Measurements from ENCODE around the gene TMEM163. TPM values are rescaled to one million over a fixed set of nuclear protein-coding genes. Genes with fewer than 3 reads are reported as not detected.

TMEM163 gene
- total RNA-seq, 4 donors from 2014 or later, result 0.27 to 4.7 (median 1.1) TPM

DNA sequence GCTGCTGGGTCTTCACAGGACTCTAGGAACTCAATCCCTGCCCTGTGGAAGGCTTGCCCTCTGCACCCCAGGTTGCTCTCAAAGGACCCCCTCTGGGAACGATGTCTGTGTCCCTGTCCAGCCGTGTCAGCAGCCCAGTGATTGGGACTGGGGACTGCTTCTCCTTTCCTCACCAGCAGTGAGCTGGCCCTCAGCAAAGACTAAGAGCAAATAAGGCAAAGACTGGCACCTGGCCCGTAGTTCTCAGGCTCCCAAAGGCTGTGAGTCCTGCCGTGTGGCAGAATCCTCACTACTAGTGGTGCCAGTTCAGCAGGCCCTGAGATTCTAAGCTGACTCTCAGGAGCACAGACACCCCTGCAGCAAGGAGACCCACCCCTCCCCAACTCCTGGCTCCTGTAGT is 47.8 kb downstream of the TMEM163 start:
- H3K27ac ChIP-seq, result no peak overlapping the region
- DNase-seq, result peak; percentile 37 to 46
- 29 to 31% methylated on average over 4 of the region's 4 CpGs for WGBS, 2 donors

DNA sequence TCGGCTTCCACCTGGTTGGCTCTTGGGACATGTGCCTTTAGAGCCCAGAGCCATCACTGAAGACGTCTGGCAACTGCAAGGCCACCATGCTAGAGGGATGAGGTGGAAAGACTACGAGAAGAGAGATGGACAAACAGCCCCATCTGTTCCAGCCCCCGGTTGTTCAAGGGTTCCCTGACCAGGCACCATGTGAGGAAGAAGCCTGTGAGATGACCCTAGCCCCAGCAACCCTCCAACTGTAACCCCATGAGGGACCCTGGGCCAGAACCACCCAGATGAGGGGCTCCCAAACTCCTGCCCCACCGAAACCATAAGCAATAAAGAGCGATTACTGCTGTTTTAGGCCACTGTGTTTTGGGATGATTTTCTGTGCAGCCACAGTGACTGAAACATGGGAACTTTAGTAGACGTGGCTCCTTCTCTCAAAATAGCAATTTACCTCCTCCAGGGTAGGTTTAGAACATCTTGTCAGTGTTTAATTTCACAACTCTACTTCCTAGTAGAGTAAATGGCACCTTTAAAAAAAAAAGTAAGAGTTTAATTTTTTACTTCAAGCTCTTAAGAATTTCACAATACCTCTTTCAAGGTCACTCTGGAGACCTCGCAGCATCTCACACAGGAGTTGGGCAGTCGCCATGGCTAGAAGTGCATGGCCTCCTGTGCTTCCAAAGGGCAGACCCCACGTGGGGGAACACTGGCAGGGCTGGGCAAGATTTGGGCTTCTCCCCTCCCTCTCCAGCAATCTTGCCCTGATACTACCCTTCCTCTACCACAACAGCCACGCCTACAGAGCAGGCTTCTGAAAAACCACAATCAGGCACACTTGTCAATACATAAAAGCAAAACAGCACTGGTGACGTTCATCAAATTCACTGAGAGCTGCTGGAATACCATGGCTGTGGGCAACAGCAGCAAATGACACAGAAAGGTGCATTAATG is 48.8 kb downstream of the TMEM163 start:
- no peaks in the 10 kb centered on the region for H3K27me3 ChIP-seq

More for the DNA sequence above, 47.8 kb downstream of the TMEM163 start:
- Histone ChIP-seq H3K4me1 (peaks cover 0 to 7% of the 10 kb centered on the region in 2 donors), H3K27me3 (no peaks in the 10 kb centered on the region), H3K4me3 (replicated peaks in 1 of 3) (no peak overlapping the region), H3K9me3 (no peaks in the 10 kb centered on the region), H3K36me3 (no peaks in the 10 kb centered on the region)
- intact Hi-C loops (cut with DNase I), result no loop called here
- no peak for TF ChIP-seq POLR2A (IDR thresholded peaks at IDR 0.05)
- TF ChIP-seq, protein P1, sequence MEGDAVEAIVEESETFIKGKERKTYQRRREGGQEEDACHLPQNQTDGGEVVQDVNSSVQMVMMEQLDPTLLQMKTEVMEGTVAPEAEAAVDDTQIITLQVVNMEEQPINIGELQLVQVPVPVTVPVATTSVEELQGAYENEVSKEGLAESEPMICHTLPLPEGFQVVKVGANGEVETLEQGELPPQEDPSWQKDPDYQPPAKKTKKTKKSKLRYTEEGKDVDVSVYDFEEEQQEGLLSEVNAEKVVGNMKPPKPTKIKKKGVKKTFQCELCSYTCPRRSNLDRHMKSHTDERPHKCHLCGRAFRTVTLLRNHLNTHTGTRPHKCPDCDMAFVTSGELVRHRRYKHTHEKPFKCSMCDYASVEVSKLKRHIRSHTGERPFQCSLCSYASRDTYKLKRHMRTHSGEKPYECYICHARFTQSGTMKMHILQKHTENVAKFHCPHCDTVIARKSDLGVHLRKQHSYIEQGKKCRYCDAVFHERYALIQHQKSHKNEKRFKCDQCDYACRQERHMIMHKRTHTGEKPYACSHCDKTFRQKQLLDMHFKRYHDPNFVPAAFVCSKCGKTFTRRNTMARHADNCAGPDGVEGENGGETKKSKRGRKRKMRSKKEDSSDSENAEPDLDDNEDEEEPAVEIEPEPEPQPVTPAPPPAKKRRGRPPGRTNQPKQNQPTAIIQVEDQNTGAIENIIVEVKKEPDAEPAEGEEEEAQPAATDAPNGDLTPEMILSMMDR (IDR thresholded peaks at IDR 0.05), result no peak

DNA sequence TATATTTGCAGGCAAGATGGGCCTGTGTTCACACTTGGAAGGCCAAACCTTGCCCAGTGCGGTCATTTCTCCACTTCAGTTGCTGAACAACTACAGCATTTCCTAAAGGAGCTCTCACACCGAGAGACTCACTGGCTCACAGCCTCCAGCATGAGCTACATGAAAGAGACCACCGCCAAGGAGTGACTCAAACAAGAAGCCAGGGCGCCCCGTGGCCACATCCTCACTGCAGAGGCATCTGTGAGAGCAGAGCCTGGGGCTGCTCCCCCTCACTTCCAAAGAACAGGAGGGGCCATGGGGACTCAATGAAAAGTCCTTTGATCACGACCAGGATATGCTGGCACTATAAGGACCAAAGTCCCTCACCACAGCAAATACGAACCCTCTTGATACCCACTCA is 50.0 kb downstream of the TMEM163 start:
- Histone ChIP-seq H3K4me3 (replicated peaks in 1 of 3) (no peak overlapping the region), H3K27ac (no peak overlapping the region), H3K9me3 (no peaks in the 10 kb centered on the region), H3K36me3 (no peaks in the 10 kb centered on the region), H3K4me1 (peaks cover 0 to 7% of the 10 kb centered on the region in 2 donors), H3K27me3 (no peaks in the 10 kb centered on the region)
- intact Hi-C loops (cut with DNase I), result no loop called here
- peak; percentile 9 to 10 for DNase-seq
- TF ChIP-seq, protein P1 (IDR thresholded peaks at IDR 0.05), result no peak
- TF ChIP-seq POLR2A (IDR thresholded peaks at IDR 0.05), result no peak
- 69 to 79% methylated on average over 7 of the region's 7 CpGs for WGBS, 2 donors

More for the DNA sequence above, 48.8 kb downstream of the TMEM163 start:
- intact Hi-C loops (cut with DNase I), result no loop called here
- DNase-seq, result peak; percentile 32 to 67
- Histone ChIP-seq H3K27ac (no peak overlapping the region), H3K4me3 (replicated peaks in 1 of 3) (no peak overlapping the region), H3K4me1 (peaks cover 0 to 7% of the 10 kb centered on the region in 2 donors), H3K36me3 (no peaks in the 10 kb centered on the region), H3K9me3 (no peaks in the 10 kb centered on the region)
- TF ChIP-seq POLR2A (IDR thresholded peaks at IDR 0.05), result no peak
- TF ChIP-seq, protein P1 (IDR thresholded peaks at IDR 0.05), result no peak
- WGBS, 2 donors, result 65 to 69% methylated on average over 12 of the region's 12 CpGs

DNA sequence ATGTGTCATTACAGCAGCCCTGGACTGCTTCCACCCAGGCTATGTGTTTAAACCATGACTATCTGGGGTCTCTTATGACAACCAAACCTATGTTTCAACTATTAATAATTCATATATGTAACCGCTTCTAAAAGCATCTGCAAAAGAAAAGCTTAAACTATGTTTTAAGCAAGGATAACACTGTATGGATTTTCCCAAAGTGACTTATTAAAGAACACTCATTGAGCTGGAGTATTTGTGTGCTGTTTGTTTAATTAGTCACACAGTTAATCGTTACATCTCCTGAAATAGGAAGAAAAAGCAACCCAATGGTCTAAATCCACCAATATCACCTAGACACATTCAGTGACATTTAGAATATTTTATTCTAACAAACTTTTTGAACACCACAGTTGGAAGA is 51.3 kb downstream of the TMEM163 start:
- intact Hi-C loops (cut with DNase I), result no loop called here
- Histone ChIP-seq H3K9me3 (no peaks in the 10 kb centered on the region), H3K27me3 (no peaks in the 10 kb centered on the region), H3K27ac (no peak overlapping the region), H3K36me3 (no peaks in the 10 kb centered on the region), H3K4me1 (peaks cover 0 to 7% of the 10 kb centered on the region in 2 donors), H3K4me3 (replicated peaks in 1 of 3) (no peak overlapping the region)
- DNase-seq, result no peak
- WGBS, 2 donors, result 94 to 97% methylated on average over 2 of the region's 2 CpGs
- TF ChIP-seq, protein P1 (IDR thresholded peaks at IDR 0.05), result no peak
- no peak for TF ChIP-seq POLR2A (IDR thresholded peaks at IDR 0.05)

DNA sequence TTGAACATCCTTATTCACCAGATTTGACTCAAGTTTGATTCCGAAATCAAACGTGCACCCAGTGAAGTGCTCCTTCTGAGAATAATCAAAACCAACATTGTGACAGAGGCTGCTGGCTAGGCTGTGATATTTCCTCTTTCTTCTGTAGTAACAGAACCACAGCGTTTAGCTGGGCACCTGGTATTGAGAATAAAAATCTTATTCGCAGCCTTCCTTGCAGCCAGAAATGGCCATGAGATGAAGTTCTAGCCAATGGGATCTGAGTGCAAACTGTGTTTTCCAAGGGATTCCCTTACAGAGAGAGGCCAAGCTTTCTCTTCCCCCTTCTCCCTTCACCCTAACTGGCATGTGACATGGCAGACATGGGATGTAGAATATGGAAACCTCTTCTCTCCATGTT is 51.7 kb downstream of the TMEM163 start:
- Histone ChIP-seq H3K27me3 (no peaks in the 10 kb centered on the region), H3K36me3 (no peaks in the 10 kb centered on the region), H3K4me3 (replicated peaks in 1 of 3) (no peak overlapping the region), H3K9me3 (no peaks in the 10 kb centered on the region), H3K27ac (no peak overlapping the region), H3K4me1 (peaks cover 0 to 7% of the 10 kb centered on the region in 2 donors)
- no peak for TF ChIP-seq POLR2A (IDR thresholded peaks at IDR 0.05)
- no peak for DNase-seq
- WGBS, 2 donors, result 72 to 83% methylated on average over 4 of the region's 4 CpGs
- intact Hi-C loops (cut with DNase I), result no loop called here

All from thyroid gland (tissue), 4 donors.